ENCODE measurements around the gene RNF6.

RNF6 gene

DNA sequence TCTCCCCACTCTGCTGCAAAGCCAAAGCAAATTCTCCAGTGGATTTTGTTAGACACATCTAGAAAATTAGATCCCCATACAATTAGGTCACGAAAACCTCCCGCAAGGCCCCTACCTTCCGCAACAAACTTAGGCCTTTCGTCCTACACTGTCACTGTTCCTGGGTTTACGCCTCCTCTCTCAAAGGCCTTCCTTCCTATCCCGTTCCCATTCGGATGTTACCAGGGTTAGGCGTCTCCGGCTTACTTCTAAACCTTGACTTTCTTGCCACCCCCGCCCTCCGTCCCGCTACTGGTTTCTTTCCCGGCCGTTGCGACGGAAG lies 754 bp downstream of the RNF6 start:
- DNase-seq = no peak
- Histone ChIP-seq H3K36me3 (peaks cover 16% of the 10 kb centered on the region), H3K9me3 (no peaks in the 10 kb centered on the region), H3K27me3 (no peaks in the 10 kb centered on the region), H3K4me3 (ENCODE audit: low read depth, low read length) (peak overlapping the region; percentile 92), H3K4me1 (no peaks in the 10 kb centered on the region)
- TF ChIP-seq, protein P1, sequence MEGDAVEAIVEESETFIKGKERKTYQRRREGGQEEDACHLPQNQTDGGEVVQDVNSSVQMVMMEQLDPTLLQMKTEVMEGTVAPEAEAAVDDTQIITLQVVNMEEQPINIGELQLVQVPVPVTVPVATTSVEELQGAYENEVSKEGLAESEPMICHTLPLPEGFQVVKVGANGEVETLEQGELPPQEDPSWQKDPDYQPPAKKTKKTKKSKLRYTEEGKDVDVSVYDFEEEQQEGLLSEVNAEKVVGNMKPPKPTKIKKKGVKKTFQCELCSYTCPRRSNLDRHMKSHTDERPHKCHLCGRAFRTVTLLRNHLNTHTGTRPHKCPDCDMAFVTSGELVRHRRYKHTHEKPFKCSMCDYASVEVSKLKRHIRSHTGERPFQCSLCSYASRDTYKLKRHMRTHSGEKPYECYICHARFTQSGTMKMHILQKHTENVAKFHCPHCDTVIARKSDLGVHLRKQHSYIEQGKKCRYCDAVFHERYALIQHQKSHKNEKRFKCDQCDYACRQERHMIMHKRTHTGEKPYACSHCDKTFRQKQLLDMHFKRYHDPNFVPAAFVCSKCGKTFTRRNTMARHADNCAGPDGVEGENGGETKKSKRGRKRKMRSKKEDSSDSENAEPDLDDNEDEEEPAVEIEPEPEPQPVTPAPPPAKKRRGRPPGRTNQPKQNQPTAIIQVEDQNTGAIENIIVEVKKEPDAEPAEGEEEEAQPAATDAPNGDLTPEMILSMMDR (IDR thresholded peaks at IDR 0.05; ENCODE audit: low read depth, low read length) = no peak

DNA sequence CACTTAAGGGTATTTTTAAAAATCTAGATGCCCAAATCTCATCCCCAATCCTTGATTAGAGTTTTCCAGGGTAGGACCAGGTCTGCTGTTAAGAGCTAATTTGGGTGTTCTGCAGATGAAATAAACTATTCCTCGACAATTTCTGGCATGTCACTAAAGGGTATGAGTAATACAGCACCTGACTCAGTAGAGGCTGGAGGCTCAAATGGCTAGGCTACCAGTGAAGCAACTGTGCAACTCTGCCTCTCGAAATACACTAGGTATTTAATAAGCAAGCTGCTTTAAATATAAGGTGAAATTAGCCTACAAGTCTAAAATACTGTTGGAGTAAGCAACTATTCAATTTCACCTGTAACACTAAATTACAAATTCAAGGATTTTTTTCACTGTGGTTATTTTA lies 1.5 kb downstream of the RNF6 start:
- Histone ChIP-seq H3K9me3 (no peaks in the 10 kb centered on the region), H3K27me3 (no peaks in the 10 kb centered on the region), H3K4me1 (no peaks in the 10 kb centered on the region), H3K4me3 (ENCODE audit: low read depth, low read length) (peak overlapping the region; percentile 92), H3K36me3 (peaks cover 17% of the 10 kb centered on the region)
- TF ChIP-seq, protein P1 (IDR thresholded peaks at IDR 0.05; ENCODE audit: low read depth, low read length) = no peak
- DNase-seq = no peak

DNA sequence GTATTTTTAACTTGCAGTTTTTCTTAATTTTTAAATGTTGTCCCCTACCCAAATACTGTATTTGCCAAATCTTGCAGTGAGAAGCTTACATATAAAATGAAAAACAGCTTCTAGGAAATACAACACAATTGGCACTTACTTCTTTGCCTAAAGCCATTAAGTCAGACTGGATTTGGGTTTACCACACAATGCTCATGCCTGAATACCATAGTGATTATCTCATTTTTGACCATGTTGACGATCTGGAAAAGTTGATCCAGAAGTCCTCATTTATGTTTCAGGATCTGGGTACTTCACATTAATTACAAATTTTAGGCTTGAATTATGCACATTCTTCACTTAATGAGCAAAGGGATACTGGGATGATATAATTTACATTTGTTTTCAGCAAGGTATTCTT lies 2.4 kb downstream of the RNF6 start:
- Histone ChIP-seq H3K27me3 (no peaks in the 10 kb centered on the region), H3K4me3 (ENCODE audit: low read depth, low read length) (no peak overlapping the region), H3K9me3 (no peaks in the 10 kb centered on the region), H3K36me3 (peaks cover 23% of the 10 kb centered on the region), H3K4me1 (no peaks in the 10 kb centered on the region)
- TF ChIP-seq, protein P1 (IDR thresholded peaks at IDR 0.05; ENCODE audit: low read depth, low read length) = no peak
- no peak for DNase-seq

DNA sequence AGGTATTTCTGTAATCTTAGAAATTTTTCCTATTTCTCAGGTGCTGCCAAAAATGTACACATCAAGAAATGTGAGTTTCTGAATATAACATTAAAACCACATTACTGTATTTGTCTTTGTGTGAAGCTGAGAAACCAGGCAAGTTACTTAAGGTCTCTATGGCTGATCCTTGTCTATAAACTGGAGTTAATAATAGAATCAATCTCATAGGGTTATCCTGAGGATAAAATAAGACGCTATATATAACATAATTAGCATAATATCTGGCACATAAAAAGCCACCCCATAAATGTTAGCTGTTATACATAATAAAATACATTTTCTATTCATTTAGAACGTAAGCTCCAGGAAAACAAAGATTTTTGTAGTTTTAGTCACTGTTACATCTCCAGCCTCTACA lies 6.1 kb downstream of the RNF6 start:
- H3K4me3 ChIP-seq (ENCODE audit: low read depth, low read length) = no peak overlapping the region
- DNase-seq = no peak
- H3K36me3 ChIP-seq = peaks cover 39% of the 10 kb centered on the region
- TF ChIP-seq, protein P1 (IDR thresholded peaks at IDR 0.05; ENCODE audit: low read depth, low read length) = no peak
- no peaks in the 10 kb centered on the region for H3K9me3 ChIP-seq
- no peaks in the 10 kb centered on the region for H3K4me1 ChIP-seq
- H3K27me3 ChIP-seq = no peaks in the 10 kb centered on the region

DNA sequence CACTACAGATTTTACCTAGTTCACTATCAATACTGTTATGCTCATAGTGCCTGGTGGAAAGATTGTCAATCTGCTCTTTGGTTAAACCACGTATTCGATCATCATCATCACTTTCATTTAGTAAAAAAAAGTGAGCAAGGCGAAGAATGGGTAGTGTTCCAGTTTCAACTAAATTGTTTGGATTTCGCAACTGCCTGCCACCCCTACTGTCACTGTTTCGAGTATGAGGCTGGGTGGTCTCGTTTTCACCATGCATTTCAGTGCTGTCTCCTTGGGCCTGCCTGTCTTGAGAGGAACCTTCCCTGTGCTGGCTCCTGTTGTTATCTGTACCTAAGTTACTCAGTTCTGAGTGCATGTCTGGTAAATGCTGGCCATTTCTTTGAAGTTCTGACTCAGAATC lies 8.1 kb downstream of the RNF6 start:
- no peak for DNase-seq
- TF ChIP-seq, protein P1 (IDR thresholded peaks at IDR 0.05; ENCODE audit: low read depth, low read length) = no peak
- H3K27me3 ChIP-seq = no peaks in the 10 kb centered on the region
- H3K4me3 ChIP-seq (ENCODE audit: low read depth, low read length) = no peak overlapping the region
- H3K9me3 ChIP-seq = no peaks in the 10 kb centered on the region
- no peaks in the 10 kb centered on the region for H3K4me1 ChIP-seq
- peaks cover 39% of the 10 kb centered on the region for H3K36me3 ChIP-seq

DNA sequence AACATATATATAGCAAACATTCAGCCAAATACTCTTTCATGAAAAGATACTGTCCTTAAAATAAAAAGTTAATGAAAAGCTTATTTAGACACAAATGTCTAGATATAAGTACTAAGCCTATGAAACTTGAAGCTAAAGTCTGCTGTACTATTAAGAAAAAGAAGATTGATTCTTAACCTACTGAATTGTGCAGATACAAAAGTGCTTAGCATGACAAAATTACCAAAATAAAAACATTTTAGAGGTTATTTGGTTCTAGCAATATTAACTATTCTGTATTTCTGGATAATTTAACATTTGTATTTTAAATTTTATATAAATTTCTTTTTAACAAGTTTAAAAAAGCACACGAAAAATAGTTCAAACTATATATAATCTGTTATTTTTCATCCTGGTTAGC lies 8.8 kb downstream of the RNF6 start:
- Histone ChIP-seq H3K36me3 (peaks cover 38% of the 10 kb centered on the region), H3K4me1 (no peaks in the 10 kb centered on the region), H3K4me3 (ENCODE audit: low read depth, low read length) (no peak overlapping the region), H3K9me3 (no peaks in the 10 kb centered on the region), H3K27me3 (no peaks in the 10 kb centered on the region)
- no peak for DNase-seq
- TF ChIP-seq, protein P1 (IDR thresholded peaks at IDR 0.05; ENCODE audit: low read depth, low read length) = no peak
